KBM-7 (cell line): ENCODE results near the gene TRHDE.

Experiments
- DNase-seq: peaks from one replicate; pipeline ENCODE4 v3.0.0-alpha.2; 2015
- in situ Hi-C: fragments of 300-500 bp; cut with MboI; formaldehyde crosslinking; loops from 2 replicates; pipeline ENCODE4 v1.14.3; 2020; ENCODE audit warnings: low sequenced_read_pairs, low pct_unique_long_range_greater_than_20kb, mixed read lengths

TRHDE gene, protein sequence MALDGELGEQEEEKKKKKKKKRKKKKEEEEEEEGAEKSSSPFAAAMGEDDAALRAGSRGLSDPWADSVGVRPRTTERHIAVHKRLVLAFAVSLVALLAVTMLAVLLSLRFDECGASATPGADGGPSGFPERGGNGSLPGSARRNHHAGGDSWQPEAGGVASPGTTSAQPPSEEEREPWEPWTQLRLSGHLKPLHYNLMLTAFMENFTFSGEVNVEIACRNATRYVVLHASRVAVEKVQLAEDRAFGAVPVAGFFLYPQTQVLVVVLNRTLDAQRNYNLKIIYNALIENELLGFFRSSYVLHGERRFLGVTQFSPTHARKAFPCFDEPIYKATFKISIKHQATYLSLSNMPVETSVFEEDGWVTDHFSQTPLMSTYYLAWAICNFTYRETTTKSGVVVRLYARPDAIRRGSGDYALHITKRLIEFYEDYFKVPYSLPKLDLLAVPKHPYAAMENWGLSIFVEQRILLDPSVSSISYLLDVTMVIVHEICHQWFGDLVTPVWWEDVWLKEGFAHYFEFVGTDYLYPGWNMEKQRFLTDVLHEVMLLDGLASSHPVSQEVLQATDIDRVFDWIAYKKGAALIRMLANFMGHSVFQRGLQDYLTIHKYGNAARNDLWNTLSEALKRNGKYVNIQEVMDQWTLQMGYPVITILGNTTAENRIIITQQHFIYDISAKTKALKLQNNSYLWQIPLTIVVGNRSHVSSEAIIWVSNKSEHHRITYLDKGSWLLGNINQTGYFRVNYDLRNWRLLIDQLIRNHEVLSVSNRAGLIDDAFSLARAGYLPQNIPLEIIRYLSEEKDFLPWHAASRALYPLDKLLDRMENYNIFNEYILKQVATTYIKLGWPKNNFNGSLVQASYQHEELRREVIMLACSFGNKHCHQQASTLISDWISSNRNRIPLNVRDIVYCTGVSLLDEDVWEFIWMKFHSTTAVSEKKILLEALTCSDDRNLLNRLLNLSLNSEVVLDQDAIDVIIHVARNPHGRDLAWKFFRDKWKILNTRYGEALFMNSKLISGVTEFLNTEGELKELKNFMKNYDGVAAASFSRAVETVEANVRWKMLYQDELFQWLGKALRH

DNA sequence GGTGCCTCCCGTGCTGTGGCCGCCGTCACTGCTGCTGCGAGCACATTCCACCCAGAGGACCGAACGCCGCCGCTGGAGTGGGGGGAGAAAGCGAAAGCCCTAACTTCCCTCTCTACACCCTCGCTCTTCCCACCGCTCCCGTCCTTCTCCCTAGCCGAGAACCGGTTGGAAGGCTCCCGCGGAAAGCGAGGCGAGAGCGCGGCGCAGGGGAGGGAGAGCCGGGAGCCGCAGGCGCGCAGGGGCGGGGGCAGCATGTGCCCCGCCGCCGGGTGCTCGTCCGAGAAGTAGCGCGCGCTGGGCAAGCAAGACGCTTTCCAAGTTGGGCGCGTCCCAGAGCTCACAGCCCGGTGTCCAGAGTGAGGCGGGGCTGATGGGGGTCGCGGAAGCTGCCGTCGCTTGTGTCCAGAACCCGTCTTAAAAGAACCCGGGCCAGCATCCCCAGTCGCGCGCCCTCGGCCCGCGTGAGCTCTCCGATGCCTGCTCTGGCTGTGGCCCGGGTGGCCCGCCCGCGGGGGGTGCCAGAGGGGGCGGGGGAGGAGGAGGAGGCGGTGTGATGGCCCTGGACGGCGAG, at the start of gene TRHDE:
Gene TRHDE (plus strand): TSS at position 280 of the 571 bp plus-strand sequence. CDS start 274 bp downstream, at position 554.
- in situ Hi-C loops: no loop called here
- no peak for DNase-seq

DNA sequence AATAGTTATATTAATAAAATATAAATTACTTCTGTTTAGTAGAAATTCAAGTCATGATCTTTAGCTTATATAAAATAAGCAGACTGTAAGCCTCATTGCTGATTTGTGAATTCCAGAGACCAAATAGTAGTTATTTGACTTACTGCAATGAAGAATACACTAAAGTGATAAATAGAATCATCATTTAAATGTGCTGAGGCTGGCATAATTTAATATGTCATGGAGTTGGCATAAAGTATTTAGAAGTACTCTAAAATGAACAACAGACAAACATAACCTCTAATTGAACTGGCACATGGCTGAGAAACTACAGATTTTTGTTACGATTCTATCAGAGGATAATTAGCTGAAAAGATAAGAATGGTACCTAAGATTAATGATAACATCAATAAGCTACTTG, 45.7 kb upstream of the TRHDE start:
- DNase-seq: no peak
- in situ Hi-C loops: no loop called here

DNA sequence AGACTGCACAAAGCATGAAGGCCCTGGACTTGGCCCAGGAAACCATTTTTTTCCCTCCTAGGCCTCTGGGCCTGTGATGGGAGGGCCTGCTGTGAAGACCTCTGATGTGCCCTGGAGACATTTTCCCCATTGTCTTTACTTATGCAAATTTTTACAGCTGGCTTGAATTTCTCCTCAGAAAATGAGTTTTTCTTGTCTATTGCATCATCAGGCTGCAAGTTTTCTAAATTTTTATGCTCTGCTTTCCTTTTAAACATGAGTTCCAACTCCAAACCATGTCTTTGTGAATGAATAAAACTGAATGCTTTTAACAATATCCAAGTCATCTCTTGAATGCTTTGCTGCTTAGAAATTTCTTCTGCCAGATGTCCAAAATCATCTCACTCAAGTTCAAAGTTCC, 43.7 kb upstream of the TRHDE start:
- in situ Hi-C loops: no loop called here
- DNase-seq: no peak

GRCh38 chr12:72230589-72230988, 41.6 kb upstream of the TRHDE start:
- in situ Hi-C loops: no loop called here
- DNase-seq: no peak

- in situ Hi-C loops: no loop called here
- no peak for DNase-seq
Observed at GRCh38 chr12:72234886-72235285, 37.3 kb upstream of the TRHDE start.

GRCh38 chr12:72236071-72236705, 36.0 kb upstream of the TRHDE start:
- DNase-seq: no peak
- in situ Hi-C loops: no loop called here

- in situ Hi-C loops: no loop called here
- DNase-seq: no peak
Observed at GRCh38 chr12:72241552-72241951, 30.6 kb upstream of the TRHDE start.

DNA sequence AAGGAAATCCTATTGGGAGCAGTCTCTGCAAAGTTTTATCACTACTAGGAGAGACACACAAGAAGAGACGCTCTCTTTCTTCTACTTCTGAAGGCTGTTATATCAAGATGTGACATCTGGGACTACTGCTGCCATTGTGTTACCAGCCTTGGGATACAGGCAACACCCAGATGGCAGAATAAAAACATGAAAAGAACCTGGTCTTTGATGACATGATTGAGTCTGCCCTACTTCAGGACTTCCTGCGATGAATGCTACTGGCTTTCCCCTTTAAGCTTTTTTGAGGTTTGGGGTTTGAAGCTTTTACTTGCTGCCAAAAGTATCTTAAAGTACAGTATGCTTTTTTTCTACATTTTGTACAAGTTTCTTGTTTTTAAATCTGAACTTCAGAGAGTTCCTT, 29.2 kb upstream of the TRHDE start:
- in situ Hi-C loops: no loop called here
- no peak for DNase-seq

DNA sequence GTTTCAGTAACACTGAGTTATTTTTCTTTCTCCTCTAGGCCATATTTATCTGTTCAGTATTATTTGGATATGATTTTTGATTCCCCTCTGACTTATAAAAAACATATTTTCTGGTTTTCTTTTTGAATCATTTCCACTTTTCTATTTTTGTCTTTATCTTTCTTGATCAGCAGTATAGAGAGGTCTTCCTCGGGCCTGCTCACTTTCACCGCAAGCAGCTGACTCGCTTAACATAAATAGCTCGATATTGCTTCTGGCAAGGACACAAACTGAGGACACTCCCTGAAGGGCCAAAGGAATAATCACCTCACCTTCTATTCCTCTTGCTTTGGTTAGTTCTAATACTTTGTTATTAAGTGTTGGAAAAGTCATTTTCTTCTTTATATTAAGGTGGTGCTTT, 25.8 kb upstream of the TRHDE start:
- in situ Hi-C loops: no loop called here
- no peak for DNase-seq

DNA sequence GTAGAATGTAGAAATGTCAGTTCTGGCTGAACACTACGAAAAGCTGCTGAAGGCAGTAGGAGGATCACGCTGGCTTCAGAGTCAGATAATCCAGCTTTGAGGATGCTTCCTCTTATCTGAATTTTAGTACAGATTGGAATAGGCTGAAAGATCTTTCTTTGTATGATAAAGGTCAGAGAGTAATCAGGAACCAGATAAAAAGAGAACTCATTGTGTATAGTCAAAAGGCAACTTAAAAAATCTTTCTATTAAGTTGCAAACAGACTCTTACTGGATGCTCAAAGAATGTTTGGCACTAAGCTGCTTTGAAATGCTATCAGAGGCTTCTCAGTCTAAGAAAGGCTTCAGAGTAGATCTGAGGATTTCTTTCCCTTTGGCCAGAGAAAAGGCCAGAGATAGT, 21.8 kb upstream of the TRHDE start:
- no peak for DNase-seq
- in situ Hi-C loops: no loop called here

GRCh38 chr12:72256725-72257124, 15.4 kb upstream of the TRHDE start:
- no peak for DNase-seq
- in situ Hi-C loops: no loop called here

DNA sequence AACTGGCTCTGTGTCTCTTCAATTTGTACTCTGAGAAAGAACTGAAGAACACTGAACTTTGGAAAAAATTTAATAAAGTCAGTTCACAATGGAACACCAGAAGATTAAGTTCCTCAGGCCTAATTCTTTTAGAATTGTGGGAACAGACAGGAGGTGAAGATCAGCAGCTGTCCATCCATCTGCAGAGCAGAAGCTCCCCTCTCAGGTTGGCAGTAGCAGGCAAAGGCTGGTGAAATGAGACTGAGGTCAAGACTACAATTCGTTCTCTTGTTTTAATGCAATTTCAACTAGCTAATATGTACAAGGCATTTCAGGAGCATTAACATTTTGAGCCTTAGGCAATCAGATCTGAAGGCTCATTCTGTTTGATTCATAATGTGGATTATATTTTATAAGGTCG, 10.3 kb upstream of the TRHDE start:
- in situ Hi-C loops: no loop called here
- no peak for DNase-seq

DNA sequence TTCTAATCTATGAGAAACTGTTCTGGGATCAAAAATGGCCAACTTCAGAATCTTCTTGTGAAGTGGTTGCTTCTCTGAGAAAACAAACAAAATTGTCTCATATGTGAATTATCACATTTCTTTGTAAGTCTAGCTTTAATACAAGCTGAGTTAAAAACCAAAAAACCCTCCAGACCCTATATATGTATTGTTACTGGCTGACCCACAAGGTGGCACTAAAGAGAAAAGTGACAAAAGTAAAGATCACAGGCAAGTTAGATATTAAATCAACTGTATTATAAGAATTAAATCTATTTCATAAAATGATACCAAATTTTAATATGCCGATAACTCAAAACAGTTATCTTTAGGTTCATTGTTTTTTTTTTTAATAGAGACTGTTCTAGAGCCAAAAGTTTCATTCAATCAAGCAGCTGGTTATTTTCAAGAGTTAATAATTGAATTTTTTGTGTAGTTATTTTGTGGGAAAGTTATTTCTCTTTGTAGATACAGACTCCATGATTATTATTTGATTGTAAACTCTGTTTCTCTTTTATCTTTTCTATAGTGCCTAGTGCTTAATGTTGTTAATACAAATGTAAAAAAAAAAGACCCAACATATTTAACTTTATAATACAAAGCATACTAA, 7.5 kb upstream of the TRHDE start:
- in situ Hi-C loops: no loop called here

DNA sequence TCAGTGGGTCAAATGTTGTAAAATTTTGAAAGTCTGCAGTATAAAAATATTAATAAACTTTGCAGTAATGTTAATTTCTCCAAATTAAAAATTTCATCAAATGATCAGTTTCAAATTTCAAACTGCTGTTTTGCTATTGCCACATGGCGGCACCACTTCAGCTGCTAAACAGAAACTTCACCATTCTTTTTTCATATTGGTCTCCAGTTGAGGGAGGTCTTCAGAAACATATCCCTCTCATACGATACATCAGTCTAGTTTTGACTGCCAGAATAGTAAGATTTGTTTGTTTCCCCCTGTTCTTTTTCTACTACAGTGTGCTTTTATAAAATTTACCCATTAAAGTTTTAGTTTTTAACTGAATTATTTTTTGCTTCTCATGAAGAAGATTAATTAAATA, 4.2 kb upstream of the TRHDE start:
- in situ Hi-C loops: no loop called here
- DNase-seq: no peak

More for the DNA sequence above, 7.5 kb upstream of the TRHDE start:
- DNase-seq: peak; percentile 17

GRCh38 chr12:72268386-72268785, 3.8 kb upstream of the TRHDE start:
- no peak for DNase-seq
- in situ Hi-C loops: no loop called here

- in situ Hi-C loops: no loop called here
- DNase-seq: no peak
Observed at GRCh38 chr12:72269491-72269890, 2.7 kb upstream of the TRHDE start.

DNA sequence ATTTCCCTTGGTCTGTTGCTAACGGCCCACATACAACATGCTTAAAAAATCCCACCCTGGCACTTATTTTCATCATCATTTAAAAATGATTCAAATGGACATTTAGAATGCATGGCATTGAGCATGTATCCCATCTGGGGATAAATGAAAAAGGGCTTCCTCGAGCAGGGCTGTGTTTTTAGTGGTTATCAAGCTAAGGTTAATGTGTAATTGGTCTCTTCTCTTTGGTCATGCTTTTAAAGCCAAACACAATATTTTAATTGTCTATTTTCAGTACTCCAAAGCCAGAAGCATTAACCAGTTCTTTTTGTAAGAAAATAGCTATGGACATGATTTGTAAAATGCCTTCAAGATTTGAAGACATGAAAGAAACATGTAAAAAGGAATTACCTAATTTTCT, 1.9 kb upstream of the TRHDE start:
- no peak for DNase-seq
- in situ Hi-C loops: no loop called here

GRCh38 chr12:72270961-72271360, 1.2 kb upstream of the TRHDE start:
- in situ Hi-C loops: no loop called here
- DNase-seq: no peak
